Vagina (tissue), 2 donors: Measurements from ENCODE around the gene TMEM121B.

Experiments
- CTCF ChIP-seq, 3 experiments: fragments of 450-650 bp in 2 of 3; fragments of 200-600 bp in 1 of 3; sonication (generic) in 1 of 3; IDR thresholded peaks; one replicate each; pipeline ENCODE4 v1.5.1; 2017 to 2019; ENCODE audit warnings: antibody characterized with exemption in 3 of 3, mild to moderate bottlenecking in 2 of 3, moderate library complexity in 2 of 3
- POLR2A ChIP-seq, 2 donors: fragments of 450-650 bp; IDR thresholded peaks; one replicate each; pipeline ENCODE4 v1.6.1; 2017; ENCODE audit warnings: antibody characterized with exemption in 2 of 2, mild to moderate bottlenecking in 2 of 2, moderate library complexity in 2 of 2
- POLR2AphosphoS5 ChIP-seq, 2 donors: sonication (generic); formaldehyde crosslinking; IDR thresholded peaks; one replicate each; pipeline ENCODE4 v1.9.0; 2017; ENCODE audit warnings: antibody characterized with exemption in 2 of 2, mild to moderate bottlenecking in 2 of 2, low read depth in 1 of 2; ENCODE audit not compliant: insufficient read depth in 1 of 2

DNA sequence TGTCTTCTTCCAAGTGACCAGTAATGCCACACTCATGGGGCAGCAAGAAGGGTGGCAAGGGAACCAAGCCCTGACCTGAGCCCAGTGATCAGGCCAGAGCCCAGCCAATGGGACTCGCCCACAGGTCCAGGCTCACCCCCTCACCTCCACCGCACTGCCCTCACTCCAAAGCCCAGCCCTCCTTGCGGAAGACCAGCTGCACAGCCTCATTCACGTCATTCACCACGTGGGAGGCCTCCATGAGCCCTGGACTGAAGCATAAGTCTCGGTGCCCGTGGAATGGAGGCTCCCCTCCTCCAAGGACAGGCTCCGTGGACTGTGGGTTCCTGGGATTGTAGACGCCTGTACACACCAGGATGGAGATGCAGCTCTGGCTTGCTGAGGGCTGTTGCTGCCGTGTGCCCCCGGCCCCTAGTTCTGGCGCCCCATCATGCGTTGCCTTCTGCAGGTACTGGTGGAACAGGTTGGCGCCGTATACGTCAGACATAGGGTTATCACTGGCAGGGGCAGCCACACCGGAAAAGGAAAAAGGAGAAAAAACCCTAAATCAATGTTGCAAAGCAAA, 16.8 kb upstream of the TMEM121B start:
- no peak for TF ChIP-seq POLR2A (IDR thresholded peaks at IDR 0.05)
- TF ChIP-seq POLR2AphosphoS5 (IDR thresholded peaks at IDR 0.05; ENCODE audit: insufficient read depth in 1 of 2, low read depth in 1 of 2) = no peak
- no peak for TF ChIP-seq CTCF (IDR thresholded peaks at IDR 0.05)
